ENCODE data around the gene ARFIP1. TPM values are rescaled to one million over a fixed set of nuclear protein-coding genes. Genes with fewer than 3 reads are reported as not detected.
"Not testable (repeated sequence)": the region's sequence is repeated elsewhere in the genome, so short reads cannot be mapped to it uniquely, and the experiment has no call there.

ARFIP1 gene
- total RNA-seq, 1 donor from 2014 or later = 46.8 TPM

- no peak for DNase-seq
These were observed 6.2 kb downstream of the ARFIP1 start for GRCh38 chr4:152785639-152786615.

GRCh38 chr4:152786627-152787026 is 6.9 kb downstream of the ARFIP1 start:
- no peak for DNase-seq

- no peak for DNase-seq
These were observed 16.1 kb downstream of the ARFIP1 start for GRCh38 chr4:152795891-152796290.

- no peak for DNase-seq
These were observed 23.8 kb downstream of the ARFIP1 start for GRCh38 chr4:152803541-152803940.

GRCh38 chr4:152805071-152805650 is 25.4 kb downstream of the ARFIP1 start:
- DNase-seq = no peak

GRCh38 chr4:152805818-152806217 is 26.1 kb downstream of the ARFIP1 start:
- no peak for DNase-seq

GRCh38 chr4:152806501-152807125 is 26.9 kb downstream of the ARFIP1 start:
- no peak for DNase-seq

- DNase-seq = no peak
These were observed 27.6 kb downstream of the ARFIP1 start for GRCh38 chr4:152807294-152807829.

- no peak for DNase-seq
These were observed 28.9 kb downstream of the ARFIP1 start for GRCh38 chr4:152808670-152809069.

GRCh38 chr4:152810715-152811287 is 31.0 kb downstream of the ARFIP1 start:
- DNase-seq = no peak

GRCh38 chr4:152815078-152815477 is 35.3 kb downstream of the ARFIP1 start:
- no peak for DNase-seq

GRCh38 chr4:152817331-152817730 is 37.6 kb downstream of the ARFIP1 start:
- no peak for DNase-seq

GRCh38 chr4:152819026-152819645 is 39.4 kb downstream of the ARFIP1 start:
- no peak for DNase-seq

- DNase-seq = no peak
These were observed 40.3 kb downstream of the ARFIP1 start for GRCh38 chr4:152820073-152820472.

GRCh38 chr4:152822323-152822722 is 42.6 kb downstream of the ARFIP1 start:
- DNase-seq = no peak

GRCh38 chr4:152824561-152824960 is 44.8 kb downstream of the ARFIP1 start:
- no peak for DNase-seq

GRCh38 chr4:152825336-152825735 is 45.6 kb downstream of the ARFIP1 start:
- DNase-seq = no peak

GRCh38 chr4:152828122-152828521 is 48.4 kb downstream of the ARFIP1 start:
- no peak for DNase-seq

GRCh38 chr4:152831416-152831815 is 51.7 kb downstream of the ARFIP1 start:
- no peak for DNase-seq

GRCh38 chr4:152836936-152837335 is 57.2 kb downstream of the ARFIP1 start:
- DNase-seq = no peak

GRCh38 chr4:152839729-152840128 is 60.0 kb downstream of the ARFIP1 start:
- not testable (repeated sequence) for DNase-seq

GRCh38 chr4:152843481-152844090 is 63.8 kb downstream of the ARFIP1 start:
- no peak for DNase-seq
